GM21619 (cell line): ENCODE results near the gene TRAK2.
A peak's percentile ranks its signal among the peaks of the same experiment; 100 is the strongest.

Experiments used
- ATAC-seq: cut with Tn5 transposase; IDR thresholded peaks from one replicate; pipeline ENCODE4 v1.9.1; 2021; ENCODE audit not compliant: unreplicated experiment

Gene TRAK2

GRCh38 chr2:201363857-201364560 is 87.2 kb downstream of the TRAK2 start:
- peak; percentile 58 for ATAC-seq

GRCh38 chr2:201362396-201362795 is 88.9 kb downstream of the TRAK2 start:
- no peak for ATAC-seq

GRCh38 chr2:201361078-201361733 is 90.1 kb downstream of the TRAK2 start:
- no peak for ATAC-seq

- ATAC-seq, result no peak
Measured at GRCh38 chr2:201360256-201360655, 91.0 kb downstream of the TRAK2 start.

GRCh38 chr2:201358684-201359083 is 92.6 kb downstream of the TRAK2 start:
- no peak for ATAC-seq

GRCh38 chr2:201357221-201357620 is 94.0 kb downstream of the TRAK2 start, which contains the start of gene FLACC1:
Gene FLACC1, minus strand, starts transcription at chr2:201357345. Its CDS starts 5,941 bp downstream, at chr2:201351404.
- no peak for ATAC-seq

GRCh38 chr2:201353116-201353515 is 98.1 kb downstream of the TRAK2 start:
- ATAC-seq, result no peak

- ATAC-seq, result no peak
Measured at GRCh38 chr2:201350879-201351278, 100.4 kb downstream of the TRAK2 start.

GRCh38 chr2:201349601-201350000 is 101.7 kb downstream of the TRAK2 start:
- ATAC-seq, result no peak

GRCh38 chr2:201348758-201349157 is 102.5 kb downstream of the TRAK2 start:
- no peak for ATAC-seq

- ATAC-seq, result no peak
Measured at GRCh38 chr2:201347138-201347537, 104.1 kb downstream of the TRAK2 start.

GRCh38 chr2:201345625-201346213 is 105.5 kb downstream of the TRAK2 start:
- ATAC-seq, result no peak

GRCh38 chr2:201344663-201345366 is 106.4 kb downstream of the TRAK2 start:
- ATAC-seq, result peak; percentile 94

GRCh38 chr2:201343559-201343958 is 107.7 kb downstream of the TRAK2 start:
- ATAC-seq, result no peak

- ATAC-seq, result no peak
Measured at GRCh38 chr2:201342923-201343322, 108.3 kb downstream of the TRAK2 start.

- no peak for ATAC-seq
Measured at GRCh38 chr2:201329409-201329808, 121.8 kb downstream of the TRAK2 start.

GRCh38 chr2:201327678-201328077 is 123.6 kb downstream of the TRAK2 start:
- no peak for ATAC-seq
